GM20000 (cell line): ENCODE measurements around the gene MTREX.

Experiments used
- DNase-seq: peaks from one replicate; pipeline ENCODE4 v3.0.0; 2012; ENCODE audit warnings: low spot score
- TF ChIP-seq, protein P1 (sequence below): IDR thresholded peaks from 2 replicates; pipeline ENCODE4 v1.5.1; 2012; ENCODE audit warnings: mild to moderate bottlenecking, control low read depth; ENCODE audit errors: extremely low read depth, missing control alignments

MTREX gene

DNA sequence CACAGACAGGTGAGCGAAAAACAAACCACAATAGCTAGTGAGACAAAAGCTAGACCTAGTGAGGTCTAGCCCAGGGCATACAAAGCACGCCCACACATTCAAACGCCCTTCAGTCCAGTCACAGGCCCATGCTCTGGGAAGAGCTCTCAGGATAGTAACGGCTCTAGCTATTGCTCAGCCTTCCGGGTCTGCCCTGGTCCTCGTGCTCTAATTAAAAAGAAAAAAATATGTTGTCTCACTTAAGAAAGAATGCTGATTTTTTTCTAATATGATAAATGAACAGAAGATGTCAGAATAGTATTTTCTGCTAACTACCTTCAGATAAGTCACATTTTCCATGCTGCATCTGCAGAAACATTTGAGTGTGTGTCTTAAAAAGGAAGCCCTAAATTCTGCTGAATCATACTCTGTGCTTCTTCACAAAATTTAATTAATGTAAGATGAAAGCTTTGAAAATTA lies 132.4 kb downstream of the MTREX start:
- DNase-seq = peak; percentile 13
- TF ChIP-seq, protein P1, sequence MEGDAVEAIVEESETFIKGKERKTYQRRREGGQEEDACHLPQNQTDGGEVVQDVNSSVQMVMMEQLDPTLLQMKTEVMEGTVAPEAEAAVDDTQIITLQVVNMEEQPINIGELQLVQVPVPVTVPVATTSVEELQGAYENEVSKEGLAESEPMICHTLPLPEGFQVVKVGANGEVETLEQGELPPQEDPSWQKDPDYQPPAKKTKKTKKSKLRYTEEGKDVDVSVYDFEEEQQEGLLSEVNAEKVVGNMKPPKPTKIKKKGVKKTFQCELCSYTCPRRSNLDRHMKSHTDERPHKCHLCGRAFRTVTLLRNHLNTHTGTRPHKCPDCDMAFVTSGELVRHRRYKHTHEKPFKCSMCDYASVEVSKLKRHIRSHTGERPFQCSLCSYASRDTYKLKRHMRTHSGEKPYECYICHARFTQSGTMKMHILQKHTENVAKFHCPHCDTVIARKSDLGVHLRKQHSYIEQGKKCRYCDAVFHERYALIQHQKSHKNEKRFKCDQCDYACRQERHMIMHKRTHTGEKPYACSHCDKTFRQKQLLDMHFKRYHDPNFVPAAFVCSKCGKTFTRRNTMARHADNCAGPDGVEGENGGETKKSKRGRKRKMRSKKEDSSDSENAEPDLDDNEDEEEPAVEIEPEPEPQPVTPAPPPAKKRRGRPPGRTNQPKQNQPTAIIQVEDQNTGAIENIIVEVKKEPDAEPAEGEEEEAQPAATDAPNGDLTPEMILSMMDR = no peak

DNA sequence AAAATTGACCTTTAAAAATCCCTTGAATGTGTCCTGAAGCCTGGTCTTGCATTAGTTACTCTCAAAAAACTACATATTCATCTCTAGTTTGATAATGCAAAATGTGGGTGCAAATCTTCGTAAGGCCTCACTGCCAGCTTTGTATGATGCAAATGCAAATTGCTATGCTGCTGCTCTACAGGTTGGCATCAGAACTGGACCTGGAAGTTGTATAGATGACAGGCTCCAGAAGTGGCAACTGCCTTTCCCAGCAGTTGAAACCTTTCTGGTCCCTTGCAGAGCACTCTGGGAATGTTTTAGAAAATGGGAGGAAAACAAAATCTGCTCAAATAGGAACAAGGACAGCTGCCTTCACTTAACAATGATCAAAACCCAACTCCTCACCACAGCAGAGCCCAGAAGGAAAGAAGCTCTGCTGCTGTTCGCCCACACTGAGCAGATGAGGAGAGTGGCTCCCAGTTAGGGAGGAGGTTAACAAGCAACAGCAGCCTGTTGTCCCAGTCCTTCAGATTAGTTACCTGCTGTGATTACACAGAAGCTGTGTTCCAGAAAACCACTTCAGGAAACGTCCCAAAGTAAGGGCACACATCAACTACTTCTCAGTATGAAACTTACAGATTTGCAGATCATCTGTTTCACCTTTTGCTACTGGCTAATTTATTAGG lies 133.4 kb downstream of the MTREX start:
- TF ChIP-seq, protein P1 = no peak
- no peak for DNase-seq

DNA sequence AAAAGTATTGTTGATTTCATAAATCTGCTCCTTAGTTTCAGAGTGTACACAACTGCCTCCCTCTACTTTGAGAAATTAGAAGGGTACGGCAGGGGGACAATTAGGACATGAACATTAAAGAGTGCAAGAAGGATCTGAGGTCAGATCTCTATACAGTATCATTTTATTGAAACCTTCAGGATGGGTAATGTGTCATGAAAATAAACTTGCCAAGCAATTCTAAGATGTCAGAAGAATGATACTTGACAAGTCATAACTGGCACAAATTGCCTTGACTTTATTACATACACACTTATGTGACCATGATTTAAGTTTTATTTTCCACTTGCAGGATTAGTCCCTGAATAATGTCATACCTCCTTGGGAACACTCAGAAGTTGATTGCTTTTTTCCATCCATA lies 134.2 kb downstream of the MTREX start:
- DNase-seq = no peak
- TF ChIP-seq, protein P1 = no peak

DNA sequence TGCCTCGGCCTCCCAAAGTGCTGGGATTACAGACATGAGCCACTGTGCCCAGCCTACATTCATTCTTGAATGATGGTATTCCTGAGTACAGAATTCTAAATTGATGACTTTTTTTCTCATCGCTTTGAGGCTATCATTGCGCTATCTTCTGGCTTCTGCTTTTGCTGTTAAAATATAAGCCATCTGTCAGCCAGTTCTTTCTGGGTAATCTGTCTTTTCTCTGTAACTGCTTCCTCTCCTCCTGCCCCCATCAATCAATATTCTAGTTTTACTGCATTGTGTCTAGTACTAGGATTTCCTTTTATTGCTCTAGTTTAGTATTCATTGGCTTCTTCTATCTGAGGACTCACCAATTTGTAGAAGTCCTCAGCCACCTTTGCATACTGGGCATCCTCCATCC lies 138.0 kb downstream of the MTREX start:
- no peak for DNase-seq
- TF ChIP-seq, protein P1 = no peak

DNA sequence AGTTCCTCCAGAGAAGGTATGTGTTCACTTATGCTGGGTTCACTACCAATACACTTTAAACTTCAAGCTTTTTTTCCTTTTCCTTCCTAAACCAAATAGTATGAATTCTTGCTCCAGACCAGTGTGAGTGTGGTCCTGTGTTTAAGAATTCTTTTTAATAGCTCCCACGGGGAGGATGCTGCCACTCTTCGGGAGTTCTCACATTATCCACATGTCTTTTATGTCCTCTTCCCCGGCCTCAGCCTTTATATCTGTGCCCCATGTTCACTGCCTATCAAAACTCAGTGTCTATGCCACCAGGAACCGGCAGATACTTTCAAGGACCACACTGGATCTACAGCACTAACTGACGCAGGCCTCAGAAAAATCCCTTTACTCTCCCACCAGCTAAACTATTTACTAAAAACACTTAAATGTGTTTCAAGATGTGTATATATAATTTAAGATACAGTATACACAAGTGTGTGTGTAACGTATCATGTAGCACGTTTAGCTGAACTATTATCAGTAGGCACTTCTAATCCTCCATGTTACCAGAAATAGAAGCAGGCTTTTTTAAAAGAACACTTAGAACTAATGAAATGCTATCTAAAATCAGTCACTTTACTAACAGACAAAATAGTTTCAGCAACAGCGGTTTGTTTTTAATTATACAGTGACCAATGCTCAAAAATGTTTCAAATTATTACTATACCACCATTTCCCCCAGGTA lies 139.0 kb downstream of the MTREX start:
- no peak for DNase-seq
- TF ChIP-seq, protein P1 = no peak

DNA sequence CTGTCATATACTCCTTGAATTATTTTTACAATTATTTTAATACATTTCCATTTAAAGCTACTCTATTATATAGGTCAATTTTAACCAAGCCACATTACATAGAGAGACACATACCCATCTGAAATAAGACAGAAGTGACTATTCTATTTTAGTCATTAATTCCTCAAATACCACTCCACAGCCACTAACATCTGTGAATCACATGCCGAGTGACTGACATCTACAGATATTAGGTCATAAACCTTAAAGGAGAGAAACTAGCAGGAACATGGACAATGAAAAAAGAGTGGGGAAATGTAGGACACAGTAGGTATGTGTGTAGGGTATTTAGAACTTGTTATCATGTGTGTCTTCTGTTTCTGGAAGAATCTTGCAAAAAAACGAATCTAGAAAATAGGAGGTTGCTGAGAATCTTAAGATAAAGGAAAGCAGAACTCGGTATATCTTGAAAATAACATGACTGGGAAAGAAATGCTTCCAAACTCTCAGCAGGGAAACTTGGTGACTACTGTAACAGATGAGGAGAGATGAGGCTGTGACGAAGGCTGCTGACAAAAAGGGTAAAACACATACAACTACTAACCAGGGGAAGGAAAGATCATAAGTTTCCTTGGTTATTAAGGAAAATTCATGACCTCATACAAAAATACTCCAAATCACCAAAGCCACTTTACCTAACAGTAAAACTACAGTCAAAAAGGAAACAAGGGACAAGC lies 142.4 kb downstream of the MTREX start:
- TF ChIP-seq, protein P1 = no peak
- DNase-seq = no peak

DNA sequence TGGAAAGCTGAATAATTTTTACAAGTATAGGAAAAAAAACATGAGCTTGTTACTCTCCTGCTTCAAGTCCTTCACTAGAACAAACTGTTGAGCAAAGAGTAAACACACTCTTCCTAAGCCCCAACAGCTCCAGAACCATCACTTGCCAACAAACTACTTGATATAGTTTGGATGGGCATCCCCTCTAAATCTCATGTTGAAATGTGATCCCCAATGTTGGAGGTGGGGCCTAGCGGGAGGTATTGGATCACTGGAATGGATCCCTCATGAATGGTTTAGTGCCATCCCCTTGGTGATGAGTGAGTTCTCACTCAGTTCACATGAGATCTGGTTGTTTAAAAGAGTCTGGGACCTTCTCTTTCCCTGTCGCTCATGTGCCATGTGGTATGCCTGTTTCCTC lies 144.2 kb downstream of the MTREX start:
- no peak for DNase-seq
- TF ChIP-seq, protein P1 = no peak
